Left lung (tissue), 10 donors: Measurements from ENCODE around the gene CAMKK1. TPM values are rescaled to one million over a fixed set of nuclear protein-coding genes. Genes with fewer than 3 reads are reported as not detected.
A peak's percentile ranks its signal among the peaks of the same experiment; 100 is the strongest.

Experiments
- ATAC-seq: fragments of 200-7000 bp; cut with Tn5 transposase; one replicate; pipeline ENCODE4 v1.9.1; 2020; ENCODE audit warnings: moderate library complexity
- DNase-seq, 4 donors: peaks; one replicate each; pipeline ENCODE4 v3.0.0-alpha.2; 2013 to 2020
- H3K27ac ChIP-seq, 2 donors: fragments of 200-600 bp; sonication (generic) in 1 of 2; one replicate each; pipeline versions ENCODE4 v1.5.0 to v1.8.0; 2020 to 2021
- H3K27me3 ChIP-seq, 2 donors: fragments of 200-600 bp; sonication (generic) in 1 of 2; one replicate each; pipeline versions ENCODE4 v1.5.0 to v1.8.0; 2020 to 2021
- H3K36me3 ChIP-seq, 2 donors: fragments of 200-600 bp; sonication (generic) in 1 of 2; one replicate each; pipeline versions ENCODE4 v1.5.0 to v1.8.0; 2020 to 2021
- H3K4me1 ChIP-seq, 2 donors: fragments of 200-600 bp; one replicate each; pipeline ENCODE4 v1.8.0; 2021
- H3K4me3 ChIP-seq, 2 donors: fragments of 200-600 bp; sonication (generic) in 1 of 2; one replicate each; pipeline versions ENCODE4 v1.5.0 to v1.8.0; 2020 to 2021; ENCODE audit warnings: mild to moderate bottlenecking in 1 of 2
- H3K9me3 ChIP-seq, 2 donors: fragments of 200-600 bp; sonication (generic) in 1 of 2; one replicate each; pipeline versions ENCODE4 v1.5.0 to v1.8.0; 2020 to 2021
- CTCF ChIP-seq, 2 donors: fragments of 200-600 bp; sonication (generic) in 1 of 2; IDR thresholded peaks; one replicate each; pipeline versions ENCODE4 v1.5.0 to v1.8.0; 2021; ENCODE audit warnings: antibody characterized with exemption in 2 of 2
- intact Hi-C, 2 donors: fragments of 100-400 bp; cut with DNase I; formaldehyde crosslinking; loops; one replicate each; pipeline versions ENCODE4 v1.11.2 to v1.14.2; 2022
- polyA plus RNA-seq, 6 donors: library from polyadenylated mRNA; unstranded; fragments of 120-200 nt; gene quantifications; one replicate each; pipeline ENCODE4 v1.2.1, GENCODE V29; 2013; ENCODE audit not compliant: insufficient read length in 6 of 6
- total RNA-seq, 2 donors: library from RNA; stranded (reverse); fragmentation: NEBNext Ultra II Directional; extraction: Animal tissue kit (Norgen Biotek cat#: 25700); gene quantifications; one replicate each; pipeline ENCODE4 v1.2.1, GENCODE V29; 2021
- donor health status: DM: no; HTN: yes; CAD: no.
- donor health status: DM: no; HTN: no; CAD: no.

The CAMKK1 gene
- total and polyA plus RNA-seq, 8 donors, result 2.7 to 13.4 (median 3.9) TPM

GRCh38 chr17:3890082-3890877, 2.6 kb downstream of the CAMKK1 start:
- H3K27me3 ChIP-seq, result no peaks in the 10 kb centered on the region
- ATAC-seq, result no peak
- no peaks in the 10 kb centered on the region for H3K9me3 ChIP-seq
- no peak overlapping the region for H3K27ac ChIP-seq
- DNase-seq, result peak in 2 of 4 donors; percentile 71 to 89
- TF ChIP-seq CTCF (IDR thresholded peaks at IDR 0.05), result no peak
- H3K4me1 ChIP-seq, result peaks cover 27 to 86% of the 10 kb centered on the region in 2 donors
- intact Hi-C loops, result no loop called here
- H3K4me3 ChIP-seq, result no peak overlapping the region
- H3K36me3 ChIP-seq, result peaks cover 0 to 3% of the 10 kb centered on the region in 2 donors

- Histone ChIP-seq H3K9me3 (no peaks in the 10 kb centered on the region), H3K4me3 (no peak overlapping the region), H3K4me1 (peaks cover 22 to 83% of the 10 kb centered on the region in 2 donors), H3K27ac (no peak overlapping the region), H3K27me3 (no peaks in the 10 kb centered on the region), H3K36me3 (peaks cover 0 to 11% of the 10 kb centered on the region in 2 donors)
- no peak for TF ChIP-seq CTCF (IDR thresholded peaks at IDR 0.05)
- DNase-seq (no peak), ATAC-seq (no peak)
- intact Hi-C loops, result no loop called here
These were observed 3.4 kb downstream of the CAMKK1 start for GRCh38 chr17:3889325-3890012.

- peaks cover 0 to 20% of the 10 kb centered on the region in 2 donors for H3K36me3 ChIP-seq
- no peak for ATAC-seq
- H3K27ac ChIP-seq, result peak overlapping the region; percentile 33 to 93
- no peak overlapping the region for H3K4me3 ChIP-seq
- H3K9me3 ChIP-seq, result no peaks in the 10 kb centered on the region
- no peaks in the 10 kb centered on the region for H3K27me3 ChIP-seq
- TF ChIP-seq CTCF (IDR thresholded peaks at IDR 0.05), result no peak
- H3K4me1 ChIP-seq, result peaks cover 14 to 74% of the 10 kb centered on the region in 2 donors
- intact Hi-C loops, result no loop called here
- DNase-seq, result no peak
These were observed 4.3 kb downstream of the CAMKK1 start for GRCh38 chr17:3888343-3889171.

GRCh38 chr17:3887804-3888203, 5.0 kb downstream of the CAMKK1 start:
- intact Hi-C loops, result no loop called here
- Histone ChIP-seq H3K27ac (peak overlapping the region; percentile 33 to 93), H3K9me3 (no peaks in the 10 kb centered on the region), H3K27me3 (no peaks in the 10 kb centered on the region), H3K4me1 (peaks cover 11 to 70% of the 10 kb centered on the region in 2 donors), H3K36me3 (peaks cover 0 to 27% of the 10 kb centered on the region in 2 donors), H3K4me3 (no peak overlapping the region)
- TF ChIP-seq CTCF (IDR thresholded peaks at IDR 0.05), result no peak
- no peak for ATAC-seq
- DNase-seq, result no peak
